ENCODE results near the gene ANTXR2.

- TF ChIP-seq, protein P1, sequence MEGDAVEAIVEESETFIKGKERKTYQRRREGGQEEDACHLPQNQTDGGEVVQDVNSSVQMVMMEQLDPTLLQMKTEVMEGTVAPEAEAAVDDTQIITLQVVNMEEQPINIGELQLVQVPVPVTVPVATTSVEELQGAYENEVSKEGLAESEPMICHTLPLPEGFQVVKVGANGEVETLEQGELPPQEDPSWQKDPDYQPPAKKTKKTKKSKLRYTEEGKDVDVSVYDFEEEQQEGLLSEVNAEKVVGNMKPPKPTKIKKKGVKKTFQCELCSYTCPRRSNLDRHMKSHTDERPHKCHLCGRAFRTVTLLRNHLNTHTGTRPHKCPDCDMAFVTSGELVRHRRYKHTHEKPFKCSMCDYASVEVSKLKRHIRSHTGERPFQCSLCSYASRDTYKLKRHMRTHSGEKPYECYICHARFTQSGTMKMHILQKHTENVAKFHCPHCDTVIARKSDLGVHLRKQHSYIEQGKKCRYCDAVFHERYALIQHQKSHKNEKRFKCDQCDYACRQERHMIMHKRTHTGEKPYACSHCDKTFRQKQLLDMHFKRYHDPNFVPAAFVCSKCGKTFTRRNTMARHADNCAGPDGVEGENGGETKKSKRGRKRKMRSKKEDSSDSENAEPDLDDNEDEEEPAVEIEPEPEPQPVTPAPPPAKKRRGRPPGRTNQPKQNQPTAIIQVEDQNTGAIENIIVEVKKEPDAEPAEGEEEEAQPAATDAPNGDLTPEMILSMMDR (conservative IDR thresholded peaks at IDR 0.05; ENCODE audit: low read length) = no peak
- no peak for TF ChIP-seq EZH2phosphoT487 (IDR thresholded peaks at IDR 0.05; ENCODE audit: borderline replicate concordance, low read depth, low read length)
These were observed 172.8 kb downstream of the ANTXR2 start for GRCh38 chr4:79900182-79900581.
